ACC112 (cell line): Measurements from ENCODE around the gene RAB3D.
"Not testable (repeated sequence)": the region's sequence is repeated elsewhere in the genome, so short reads cannot be mapped to it uniquely, and the experiment has no call there.

Experiments
- H2AFZ ChIP-seq: fragments of 200-600 bp; sonication (generic); one replicate; pipeline ENCODE4 v1.6.0; 2017; ENCODE audit warnings: antibody characterized with exemption, low read length; ENCODE audit not compliant: unreplicated experiment
- H3K27ac ChIP-seq: fragments of 200-600 bp; sonication (generic); 2 replicates; pipeline ENCODE4 v1.5.1; 2014; ENCODE audit warnings: low read depth, mild to moderate bottlenecking, antibody characterized with exemption, low read length, moderate library complexity
- H3K27me3 ChIP-seq: fragments of 200-600 bp; sonication (generic); 2 replicates; pipeline ENCODE4 v1.6.1; 2014; ENCODE audit warnings: mild to moderate bottlenecking, antibody characterized with exemption, low read length, moderate library complexity, mixed read lengths; ENCODE audit not compliant: insufficient read depth
- H3K36me3 ChIP-seq: fragments of 200-600 bp; sonication (generic); 2 replicates; pipeline ENCODE4 v1.6.1; 2016; ENCODE audit warnings: mild to moderate bottlenecking, antibody characterized with exemption, low read length, moderate library complexity, mixed read lengths; ENCODE audit not compliant: insufficient read depth
- H3K4me1 ChIP-seq: fragments of 200-600 bp; sonication (generic); one replicate; pipeline ENCODE4 v1.6.1; 2016; ENCODE audit warnings: low read length, mixed read lengths; ENCODE audit not compliant: insufficient read depth, unreplicated experiment, control insufficient read depth
- H3K4me3 ChIP-seq: fragments of 200-600 bp; sonication (generic); 2 replicates; pipeline ENCODE4 v1.5.1; 2014; ENCODE audit warnings: mild to moderate bottlenecking, low read depth, low read length
- H3K79me2 ChIP-seq: fragments of 200-600 bp; sonication (generic); one replicate; pipeline ENCODE4 v1.6.0; 2016; ENCODE audit warnings: low read length; ENCODE audit not compliant: control insufficient read depth, unreplicated experiment, insufficient read depth

Gene RAB3D

DNA sequence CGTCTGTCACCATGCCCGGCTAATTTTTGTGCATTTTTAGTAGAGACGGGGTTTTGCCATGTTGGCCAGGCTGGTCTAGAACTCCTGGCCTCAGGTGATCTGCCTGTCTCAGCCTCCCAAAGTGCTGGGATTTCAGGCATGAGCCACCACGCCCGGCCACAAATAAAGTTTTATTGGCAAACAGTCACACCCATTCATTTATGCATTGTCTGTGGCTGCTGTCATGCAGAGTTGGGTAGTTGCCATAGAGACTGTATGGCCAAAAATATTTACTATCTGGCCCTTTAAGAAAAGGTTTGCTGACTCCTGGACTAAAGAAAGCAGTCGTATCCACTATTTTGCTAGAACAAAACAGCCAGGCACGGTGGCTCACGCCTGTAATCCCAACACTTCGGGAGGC lies 5.6 kb downstream of the RAB3D start:
- H3K4me1 ChIP-seq, H3K27ac ChIP-seq, H3K27me3 ChIP-seq, H3K79me2 ChIP-seq, H2AFZ ChIP-seq, H3K36me3 ChIP-seq, H3K4me3 ChIP-seq: not testable (repeated sequence)

- Histone ChIP-seq H3K27ac (no peak overlapping the region), H2AFZ (no peak overlapping the region), H3K36me3 (peaks cover 2% of the 10 kb centered on the region; the same call in 1 of the 2 replicates), H3K27me3 (no peaks in the 10 kb centered on the region), H3K4me1 (no peaks in the 10 kb centered on the region), H3K79me2 (no peaks in the 10 kb centered on the region), H3K4me3 (no peak overlapping the region)
These were observed 6.6 kb downstream of the RAB3D start for GRCh38 chr19:11332822-11333221.

- Histone ChIP-seq H2AFZ (no peak overlapping the region), H3K4me3 (no peak overlapping the region), H3K4me1 (no peaks in the 10 kb centered on the region), H3K27me3 (no peaks in the 10 kb centered on the region), H3K27ac (no peak overlapping the region), H3K36me3 (peaks cover 2% of the 10 kb centered on the region; the same call in 1 of the 2 replicates), H3K79me2 (no peaks in the 10 kb centered on the region)
These were observed 8.0 kb downstream of the RAB3D start for GRCh38 chr19:11331502-11331901.

GRCh38 chr19:11330127-11330526 lies 9.3 kb downstream of the RAB3D start:
- Histone ChIP-seq H3K27me3 (no peaks in the 10 kb centered on the region), H3K36me3 (peaks cover 2% of the 10 kb centered on the region; the same call in 1 of the 2 replicates), H3K4me1 (no peaks in the 10 kb centered on the region), H3K27ac (no peak overlapping the region), H2AFZ (no peak overlapping the region), H3K4me3 (no peak overlapping the region), H3K79me2 (no peaks in the 10 kb centered on the region)

DNA sequence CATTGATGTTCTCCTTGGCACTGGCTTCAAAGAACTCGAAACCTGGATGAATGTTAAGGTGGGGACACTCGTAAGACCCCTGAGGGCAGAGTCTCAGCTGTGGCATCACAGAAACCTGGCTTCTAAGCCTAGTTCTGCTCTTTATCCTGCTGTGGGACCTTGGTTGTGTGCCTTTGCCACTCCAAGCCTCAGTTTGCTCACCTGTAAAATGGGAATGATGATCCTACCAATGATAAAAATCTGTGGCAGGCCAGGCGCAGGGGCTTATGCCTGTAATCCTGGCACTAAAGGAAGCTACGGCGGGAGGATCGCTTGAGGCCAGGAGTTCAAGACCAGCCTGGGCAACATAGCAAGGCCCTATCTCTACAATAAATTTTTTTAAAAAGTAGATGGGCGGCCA lies 13.9 kb downstream of the RAB3D start:
- peaks cover 16% of the 10 kb centered on the region for H3K4me1 ChIP-seq
- no peak overlapping the region for H2AFZ ChIP-seq
- H3K27me3 ChIP-seq: no peaks in the 10 kb centered on the region
- no peaks in the 10 kb centered on the region for H3K79me2 ChIP-seq
- H3K36me3 ChIP-seq: no peaks in the 10 kb centered on the region
- no peak overlapping the region for H3K4me3 ChIP-seq
- no peak overlapping the region for H3K27ac ChIP-seq

DNA sequence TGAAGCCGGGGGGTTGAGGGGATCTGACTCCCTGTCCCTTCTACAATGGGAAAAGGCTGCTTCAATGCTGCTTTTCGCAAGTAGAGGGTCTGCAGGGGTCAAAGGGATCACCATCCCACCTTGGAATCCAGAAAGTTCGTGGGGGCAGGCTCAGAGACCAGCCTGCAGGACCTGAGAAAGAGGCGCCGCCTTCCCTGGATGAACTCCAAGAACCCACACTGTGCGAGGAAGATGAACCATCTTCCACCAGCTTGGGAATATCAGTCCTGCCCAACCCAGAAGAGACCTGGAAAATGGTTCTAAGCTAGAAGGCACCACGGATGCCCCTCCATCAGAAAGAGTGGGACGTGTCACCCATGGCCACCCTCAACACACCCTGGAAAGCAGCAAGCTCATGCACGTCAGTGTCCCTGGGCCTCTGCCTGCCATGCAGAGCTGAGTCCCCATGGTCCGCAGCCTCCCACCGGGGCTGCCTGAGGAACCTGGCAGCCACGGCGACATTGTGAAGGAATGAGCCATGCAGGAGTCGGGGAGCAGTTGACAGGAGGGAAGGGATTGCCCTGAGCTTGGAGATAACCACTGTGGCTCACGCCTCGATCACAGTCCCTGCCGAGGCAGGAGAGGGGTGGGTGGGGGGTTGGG lies 14.6 kb downstream of the RAB3D start:
- Histone ChIP-seq H3K36me3 (no peaks in the 10 kb centered on the region), H3K4me1 (peaks cover 16% of the 10 kb centered on the region), H2AFZ (no peak overlapping the region), H3K27me3 (no peaks in the 10 kb centered on the region), H3K4me3 (no peak overlapping the region), H3K79me2 (no peaks in the 10 kb centered on the region), H3K27ac (0 out of 2 replicates have a peak overlapping the region, but pooled peaks have one; percentile 77)

DNA sequence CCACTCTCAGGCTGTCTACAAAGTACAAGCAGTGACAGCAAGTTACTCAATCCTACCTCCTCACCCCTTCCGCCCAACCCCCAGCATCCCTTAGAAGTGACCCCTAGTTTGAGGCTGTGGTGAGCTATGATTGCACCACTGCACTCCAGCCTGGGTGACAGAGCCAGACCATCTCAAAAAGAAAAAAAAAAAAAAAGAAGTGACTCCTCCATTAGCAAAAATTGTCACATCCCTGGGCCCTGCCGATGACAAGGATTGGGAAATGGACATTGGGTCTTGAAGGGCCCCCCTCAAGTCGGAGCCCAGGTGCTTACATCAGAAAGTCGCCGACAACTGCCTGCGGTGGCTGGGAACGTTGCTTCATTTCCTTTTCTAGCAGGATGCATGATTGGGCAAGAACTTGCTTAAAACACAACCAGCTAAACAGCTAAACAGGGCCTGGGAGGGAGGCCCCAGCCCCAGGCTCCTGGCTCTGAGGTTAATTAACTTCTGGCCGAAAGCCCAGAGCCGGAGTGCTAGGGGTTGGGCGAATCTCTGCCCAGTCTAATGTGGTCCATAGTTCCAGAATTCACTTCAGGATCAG lies 15.3 kb downstream of the RAB3D start:
- H3K4me3 ChIP-seq: peak overlapping the region; percentile 45
- H3K36me3 ChIP-seq: no peaks in the 10 kb centered on the region
- H3K27ac ChIP-seq: peak overlapping the region; percentile 77
- H3K79me2 ChIP-seq: no peaks in the 10 kb centered on the region
- no peaks in the 10 kb centered on the region for H3K27me3 ChIP-seq
- H2AFZ ChIP-seq: no peak overlapping the region
- peaks cover 16% of the 10 kb centered on the region for H3K4me1 ChIP-seq

DNA sequence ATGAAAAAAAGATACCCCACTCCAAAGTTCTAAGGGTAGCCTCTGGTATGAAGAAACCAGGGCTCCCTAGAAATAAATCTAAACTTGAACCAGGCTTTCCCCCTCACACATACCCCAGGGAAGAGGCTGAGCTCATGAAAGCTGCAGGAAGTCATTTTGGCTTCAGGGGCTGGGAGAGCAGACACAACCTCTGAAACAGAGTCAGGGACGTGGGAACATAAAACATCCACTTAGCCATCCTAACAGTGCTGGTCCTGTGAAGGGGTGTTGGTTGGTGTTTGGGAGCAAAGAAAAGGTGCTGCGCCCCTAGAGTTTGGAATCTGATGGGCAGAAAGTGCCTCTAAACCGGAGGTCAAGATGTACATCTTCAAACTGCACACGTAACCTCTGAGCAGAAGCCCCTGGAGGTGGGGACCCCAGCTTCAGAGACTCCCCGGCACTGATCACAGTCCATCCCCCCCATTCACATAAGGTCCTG lies 15.8 kb downstream of the RAB3D start:
- no peaks in the 10 kb centered on the region for H3K36me3 ChIP-seq
- no peaks in the 10 kb centered on the region for H3K27me3 ChIP-seq
- H3K4me1 ChIP-seq: peaks cover 16% of the 10 kb centered on the region
- H3K27ac ChIP-seq: peak overlapping the region; percentile 77
- no peak overlapping the region for H2AFZ ChIP-seq
- no peaks in the 10 kb centered on the region for H3K79me2 ChIP-seq
- peak overlapping the region; percentile 45 for H3K4me3 ChIP-seq

DNA sequence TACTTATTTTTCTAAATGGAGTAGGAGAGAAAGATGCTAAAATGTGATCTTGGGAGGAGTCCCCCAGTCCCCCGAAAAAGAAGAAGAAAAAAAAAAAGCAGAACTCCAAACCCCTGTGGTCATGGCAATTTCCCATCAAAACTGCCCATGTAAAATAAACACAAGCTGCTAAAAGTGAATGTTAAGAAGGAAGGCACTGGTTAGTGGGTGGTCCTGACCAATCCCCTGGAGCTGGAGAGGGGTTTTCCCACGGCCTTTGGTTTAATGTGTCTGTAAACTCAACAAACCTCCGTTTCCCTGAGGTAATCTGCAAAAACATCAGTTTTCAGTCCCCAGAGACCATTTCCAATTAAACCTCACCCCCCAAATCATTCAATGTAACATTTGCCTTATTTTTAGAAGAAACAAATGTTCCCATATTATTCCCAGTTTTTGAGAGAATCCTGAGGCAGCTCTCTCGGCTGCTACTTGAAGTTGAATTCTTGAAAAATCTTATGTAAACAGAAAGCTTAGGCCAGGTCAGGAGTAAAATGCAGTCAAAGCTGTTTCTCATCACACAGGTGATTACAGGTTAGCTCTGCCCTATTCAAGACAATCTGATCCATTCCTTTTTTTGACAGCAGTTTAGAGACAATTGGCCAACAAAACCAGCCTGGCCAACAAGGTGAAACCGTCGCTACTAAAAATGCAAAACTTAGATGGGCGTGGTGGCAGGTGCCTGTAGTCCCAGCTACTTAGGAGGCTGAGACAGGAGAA lies 17.0 kb downstream of the RAB3D start:
- H3K4me1 ChIP-seq: peaks cover 16% of the 10 kb centered on the region
- no peaks in the 10 kb centered on the region for H3K36me3 ChIP-seq
- no peak overlapping the region for H3K4me3 ChIP-seq
- no peaks in the 10 kb centered on the region for H3K27me3 ChIP-seq
- H3K27ac ChIP-seq: no peak overlapping the region
- H2AFZ ChIP-seq: no peak overlapping the region
- H3K79me2 ChIP-seq: no peaks in the 10 kb centered on the region

GRCh38 chr19:11321191-11322126 lies 18.0 kb downstream of the RAB3D start:
- no peaks in the 10 kb centered on the region for H3K36me3 ChIP-seq
- H3K4me3 ChIP-seq: no peak overlapping the region
- H2AFZ ChIP-seq: no peak overlapping the region
- no peaks in the 10 kb centered on the region for H3K27me3 ChIP-seq
- H3K4me1 ChIP-seq: peaks cover 16% of the 10 kb centered on the region
- no peak overlapping the region for H3K27ac ChIP-seq
- no peaks in the 10 kb centered on the region for H3K79me2 ChIP-seq
